Upper lobe of left lung (tissue), 4 donors: ENCODE results near the gene RABEP1.

Experiments used
- CTCF ChIP-seq, 6 experiments: fragments of 450-650 bp in 4 of 6; fragments of 200-600 bp in 2 of 6; sonication (generic) in 2 of 6; IDR thresholded peaks; one replicate each; pipeline ENCODE4 v1.5.1; 2016 to 2019; ENCODE audit warnings: antibody characterized with exemption in 6 of 6
- POLR2AphosphoS5 ChIP-seq, 2 donors: sonication (generic); formaldehyde crosslinking; IDR thresholded peaks; one replicate each; pipeline ENCODE4 v1.5.1; 2017; ENCODE audit warnings: antibody characterized with exemption in 2 of 2

DNA sequence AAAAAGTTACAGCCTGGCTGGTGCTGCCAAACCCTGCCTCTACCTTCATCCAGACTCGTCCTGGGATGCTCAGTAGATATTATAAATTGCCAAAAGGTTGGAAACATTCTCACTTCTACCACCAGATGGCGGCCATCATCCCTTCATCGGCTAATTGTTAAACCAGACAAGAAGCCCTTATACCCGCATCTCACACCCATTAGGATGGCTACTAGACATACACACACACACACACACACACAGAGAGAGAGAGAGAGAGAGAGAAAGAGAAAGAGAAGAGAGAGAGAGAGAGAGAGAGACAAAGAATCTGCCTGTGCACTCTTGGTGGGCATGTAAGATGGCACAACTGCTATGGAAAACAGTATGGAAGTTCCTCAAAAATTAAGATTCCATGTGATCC is 32.5 kb upstream of the RABEP1 start:
- no peak for TF ChIP-seq POLR2AphosphoS5 (IDR thresholded peaks at IDR 0.05)
- TF ChIP-seq CTCF (IDR thresholded peaks at IDR 0.05), result peak; percentile 25 to 67 (median 53)
